Liver (tissue), 9 donors: ENCODE data around the gene DCUN1D2. TPM values are rescaled to one million over a fixed set of nuclear protein-coding genes. Genes with fewer than 3 reads are reported as not detected.

Experiments
- DNase-seq: peaks from one replicate; pipeline ENCODE4 v3.0.0-alpha.2; 2017; ENCODE audit warnings: low spot score
- H3K27ac ChIP-seq, 2 donors: one replicate each; pipeline ENCODE4 v1.7.0; 2013; ENCODE audit warnings: inconsistent platforms in 2 of 2, low read length in 2 of 2, control low read depth in 1 of 2, low read depth in 1 of 2, mild to moderate bottlenecking in 1 of 2
- H3K27me3 ChIP-seq, 4 donors: one replicate each; pipeline versions ENCODE4 v1.6.1 to v1.7.0; 2013; ENCODE audit warnings: low read length in 3 of 4, inconsistent platforms in 1 of 4, mild to moderate bottlenecking in 1 of 4, moderate library complexity in 1 of 4; ENCODE audit not compliant: control insufficient read depth in 4 of 4, insufficient read depth in 4 of 4
- H3K36me3 ChIP-seq, 4 donors: one replicate each; pipeline versions ENCODE4 v1.6.1 to v1.7.0; 2013; ENCODE audit warnings: low read length in 3 of 4, mild to moderate bottlenecking in 3 of 4, low read depth in 1 of 4, moderate library complexity in 1 of 4; ENCODE audit not compliant: control insufficient read depth in 4 of 4, insufficient read depth in 3 of 4
- H3K4me1 ChIP-seq, 4 donors: one replicate each; pipeline versions ENCODE4 v1.6.1 to v1.7.0; 2013; ENCODE audit warnings: low read length in 3 of 4, mild to moderate bottlenecking in 3 of 4, moderate library complexity in 1 of 4; ENCODE audit not compliant: control insufficient read depth in 4 of 4, insufficient read depth in 4 of 4
- H3K4me3 ChIP-seq, 3 donors: one replicate each; pipeline versions ENCODE4 v1.6.1 to v1.7.0; 2013; ENCODE audit warnings: low read length in 3 of 3, control low read depth in 1 of 3, low read depth in 1 of 3, mild to moderate bottlenecking in 1 of 3
- H3K9ac ChIP-seq, 2 donors: one replicate each; pipeline ENCODE4 v1.7.0; 2013; ENCODE audit warnings: low read length in 2 of 2, mild to moderate bottlenecking in 2 of 2, moderate library complexity in 2 of 2, control low read depth in 1 of 2, low read depth in 1 of 2
- H3K9me3 ChIP-seq, 4 donors: one replicate each; pipeline versions ENCODE4 v1.6.1 to v1.7.0; 2013; ENCODE audit warnings: low read length in 3 of 4; ENCODE audit not compliant: control insufficient read depth in 4 of 4
- EGR1 ChIP-seq, 2 donors: IDR thresholded peaks; 2 replicates each; pipeline ENCODE4 v1.6.1; 2016 to 2018; ENCODE audit warnings: antibody characterized with exemption in 2 of 2, low read depth in 2 of 2
- FOXA1 ChIP-seq: IDR thresholded peaks from 2 replicates; pipeline ENCODE4 v1.6.1; 2016; ENCODE audit warnings: antibody characterized with exemption
- FOXA2 ChIP-seq: IDR thresholded peaks from 2 replicates; pipeline ENCODE4 v1.6.1; 2016; ENCODE audit warnings: antibody characterized with exemption
- GABPA ChIP-seq, 2 donors: IDR thresholded peaks in 1 of 2; conservative IDR thresholded peaks in 1 of 2; 2 replicates each; pipeline ENCODE4 v1.6.1; 2016; ENCODE audit warnings: antibody characterized with exemption in 2 of 2, mild to moderate bottlenecking in 1 of 2, moderate library complexity in 1 of 2
- HNF4A ChIP-seq, 2 donors: conservative IDR thresholded peaks; 2 replicates each; pipeline ENCODE4 v1.6.1; 2016; ENCODE audit warnings: antibody characterized with exemption in 2 of 2, mild to moderate bottlenecking in 2 of 2
- HNF4G ChIP-seq: IDR thresholded peaks from 2 replicates; pipeline ENCODE4 v1.6.1; 2016; ENCODE audit warnings: antibody characterized with exemption
- RAD21 ChIP-seq, 2 donors: IDR thresholded peaks; 2 replicates each; pipeline ENCODE4 v1.6.1; 2016; ENCODE audit warnings: antibody characterized with exemption in 2 of 2, mild to moderate bottlenecking in 2 of 2
- SP1 ChIP-seq: IDR thresholded peaks from 2 replicates; pipeline ENCODE4 v1.6.1; 2018; ENCODE audit warnings: antibody characterized with exemption, mild to moderate bottlenecking
- TAF1 ChIP-seq: conservative IDR thresholded peaks from 2 replicates; pipeline ENCODE4 v1.6.1; 2016; ENCODE audit warnings: antibody characterized with exemption, mild to moderate bottlenecking
- YY1 ChIP-seq: IDR thresholded peaks from 2 replicates; pipeline ENCODE4 v1.6.1; 2016; ENCODE audit warnings: antibody characterized with exemption, mild to moderate bottlenecking
- WGBS: extraction: QIAGEN DNeasy Blood & Tissue Kit; methylation state at CpG from one replicate; pipeline ENCODE4 v1.1.7; 2013; 5-methylcytosine and 5-hydroxymethylcytosine counted together
- polyA plus RNA-seq, 2 donors: library from polyadenylated mRNA; stranded (reverse) in 1 of 2; unstranded in 1 of 2; fragments of 200-250 nt in 1 of 2; fragments of >200 nt in 1 of 2; fragmentation: Nextera tagmentation in 1 of 2; extraction: Ambion mirVana in 1 of 2; gene quantifications; one replicate each; pipeline versions ENCODE4 v1.2.1 to v1.2.3, GENCODE V29; 2013 to 2015
- total RNA-seq, 2 donors: library from RNA; depleted of rRNA; stranded (reverse); fragments of >200 nt; gene quantifications; one replicate each; pipeline ENCODE4 v1.2.3, GENCODE V29; 2014
- TF ChIP-seq, protein P1 (sequence below): IDR thresholded peaks from 2 replicates; pipeline ENCODE4 v1.6.1; 2016; ENCODE audit warnings: antibody characterized with exemption
- TF ChIP-seq, protein P2 (sequence below): IDR thresholded peaks from 2 replicates; pipeline ENCODE4 v1.6.1; 2016; ENCODE audit warnings: antibody characterized with exemption
- TF ChIP-seq, protein P3 (sequence below): IDR thresholded peaks from 2 replicates; pipeline ENCODE4 v1.6.1; 2016; ENCODE audit warnings: antibody characterized with exemption
- TF ChIP-seq, protein P4 (sequence below): IDR thresholded peaks from 2 replicates; pipeline ENCODE4 v1.6.1; 2016; ENCODE audit warnings: antibody characterized with exemption, mild to moderate bottlenecking
- donor health status: healthy.
- donor health status: healthy.
- donor health status: healthy.
- donor health status: healthy.
- donor health status: healthy.

The DCUN1D2 gene
- total and polyA plus RNA-seq, 4 donors, result 4.0 to 13.1 (median 5.5) TPM

DNA sequence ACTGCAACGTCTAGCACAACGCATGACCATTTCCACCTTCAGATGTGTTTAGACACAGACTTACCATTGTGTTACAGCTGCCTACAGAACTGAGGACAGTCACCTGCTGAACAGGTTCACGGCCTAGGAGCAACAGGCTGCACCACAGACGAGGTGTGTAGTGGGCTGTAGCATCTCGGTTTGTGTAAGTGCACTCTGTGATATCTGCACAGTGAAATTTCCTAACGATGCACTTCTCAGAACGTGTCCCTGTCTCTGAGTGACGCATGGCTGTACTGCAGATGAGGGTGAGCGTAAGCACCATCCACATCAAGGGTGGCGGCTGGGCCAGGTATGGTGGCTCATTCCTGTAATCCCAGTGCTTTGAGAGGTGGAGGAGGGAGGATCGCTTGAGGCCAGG, 15.2 kb downstream of the DCUN1D2 start:
- no peak overlapping the region for H3K9ac ChIP-seq
- H3K27me3 ChIP-seq, result no peaks in the 10 kb centered on the region
- no peak for TF ChIP-seq YY1
- TF ChIP-seq, protein P1, sequence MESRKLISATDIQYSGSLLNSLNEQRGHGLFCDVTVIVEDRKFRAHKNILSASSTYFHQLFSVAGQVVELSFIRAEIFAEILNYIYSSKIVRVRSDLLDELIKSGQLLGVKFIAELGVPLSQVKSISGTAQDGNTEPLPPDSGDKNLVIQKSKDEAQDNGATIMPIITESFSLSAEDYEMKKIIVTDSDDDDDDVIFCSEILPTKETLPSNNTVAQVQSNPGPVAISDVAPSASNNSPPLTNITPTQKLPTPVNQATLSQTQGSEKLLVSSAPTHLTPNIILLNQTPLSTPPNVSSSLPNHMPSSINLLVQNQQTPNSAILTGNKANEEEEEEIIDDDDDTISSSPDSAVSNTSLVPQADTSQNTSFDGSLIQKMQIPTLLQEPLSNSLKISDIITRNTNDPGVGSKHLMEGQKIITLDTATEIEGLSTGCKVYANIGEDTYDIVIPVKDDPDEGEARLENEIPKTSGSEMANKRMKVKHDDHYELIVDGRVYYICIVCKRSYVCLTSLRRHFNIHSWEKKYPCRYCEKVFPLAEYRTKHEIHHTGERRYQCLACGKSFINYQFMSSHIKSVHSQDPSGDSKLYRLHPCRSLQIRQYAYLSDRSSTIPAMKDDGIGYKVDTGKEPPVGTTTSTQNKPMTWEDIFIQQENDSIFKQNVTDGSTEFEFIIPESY, result no peak
- no peak for TF ChIP-seq SP1
- TF ChIP-seq, protein P2, sequence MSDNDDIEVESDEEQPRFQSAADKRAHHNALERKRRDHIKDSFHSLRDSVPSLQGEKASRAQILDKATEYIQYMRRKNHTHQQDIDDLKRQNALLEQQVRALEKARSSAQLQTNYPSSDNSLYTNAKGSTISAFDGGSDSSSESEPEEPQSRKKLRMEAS, result no peak
- no peak for TF ChIP-seq RAD21 (IDR thresholded peaks at IDR 0.05)
- no peak for TF ChIP-seq FOXA1
- TF ChIP-seq TAF1, result no peak
- no peak for TF ChIP-seq EGR1 (IDR thresholded peaks at IDR 0.05; ENCODE audit: low read depth in 2 of 2)
- TF ChIP-seq HNF4A (conservative IDR thresholded peaks at IDR 0.05), result no peak
- TF ChIP-seq, protein P3, sequence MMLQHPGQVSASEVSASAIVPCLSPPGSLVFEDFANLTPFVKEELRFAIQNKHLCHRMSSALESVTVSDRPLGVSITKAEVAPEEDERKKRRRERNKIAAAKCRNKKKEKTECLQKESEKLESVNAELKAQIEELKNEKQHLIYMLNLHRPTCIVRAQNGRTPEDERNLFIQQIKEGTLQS, result no peak
- H3K4me1 ChIP-seq, result no peaks in the 10 kb centered on the region
- H3K4me3 ChIP-seq, result no peak overlapping the region
- WGBS, result 97% methylated on average over 11 of the region's 11 CpGs
- peaks cover 3 to 18% (median 14%) of the 10 kb centered on the region in 4 donors for H3K36me3 ChIP-seq
- H3K9me3 ChIP-seq, result no peaks in the 10 kb centered on the region
- no peak overlapping the region for H3K27ac ChIP-seq
- no peak for DNase-seq

DNA sequence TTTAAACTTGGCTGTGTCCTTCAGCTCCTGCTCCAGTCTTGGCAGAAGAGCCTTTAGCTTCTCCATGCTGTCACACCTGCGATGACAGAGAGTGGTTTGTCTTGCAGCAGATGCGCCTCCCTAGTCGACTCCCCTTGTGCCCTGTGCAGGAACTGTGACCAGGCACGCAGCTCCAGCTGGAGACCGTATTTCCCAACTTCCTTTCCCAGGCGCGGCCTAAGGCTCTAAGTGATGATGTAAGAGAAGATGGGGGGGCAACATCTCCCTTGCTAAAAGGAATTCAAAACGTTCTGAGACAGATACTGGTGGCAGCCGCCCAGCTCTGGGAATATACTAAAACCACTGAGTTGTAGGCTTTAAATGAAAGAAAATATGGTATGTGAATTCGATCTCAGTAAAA, 16.3 kb downstream of the DCUN1D2 start:
- Histone ChIP-seq H3K9ac (no peak overlapping the region), H3K9me3 (no peaks in the 10 kb centered on the region), H3K4me1 (no peaks in the 10 kb centered on the region), H3K27ac (no peak overlapping the region), H3K4me3 (no peak overlapping the region), H3K27me3 (no peaks in the 10 kb centered on the region), H3K36me3 (peaks cover 3 to 17% (median 11%) of the 10 kb centered on the region in 4 donors)
- no peak for DNase-seq
- TF ChIP-seq FOXA2 (no peak), HNF4G (no peak), TAF1 (no peak), FOXA1 (no peak), GABPA (IDR thresholded peaks at IDR 0.05 in 1 of 2, conservative IDR thresholded peaks at IDR 0.05 in 1 of 2) (no peak), EGR1 (IDR thresholded peaks at IDR 0.05; ENCODE audit: low read depth in 2 of 2) (no peak)
- TF ChIP-seq, protein P4, sequence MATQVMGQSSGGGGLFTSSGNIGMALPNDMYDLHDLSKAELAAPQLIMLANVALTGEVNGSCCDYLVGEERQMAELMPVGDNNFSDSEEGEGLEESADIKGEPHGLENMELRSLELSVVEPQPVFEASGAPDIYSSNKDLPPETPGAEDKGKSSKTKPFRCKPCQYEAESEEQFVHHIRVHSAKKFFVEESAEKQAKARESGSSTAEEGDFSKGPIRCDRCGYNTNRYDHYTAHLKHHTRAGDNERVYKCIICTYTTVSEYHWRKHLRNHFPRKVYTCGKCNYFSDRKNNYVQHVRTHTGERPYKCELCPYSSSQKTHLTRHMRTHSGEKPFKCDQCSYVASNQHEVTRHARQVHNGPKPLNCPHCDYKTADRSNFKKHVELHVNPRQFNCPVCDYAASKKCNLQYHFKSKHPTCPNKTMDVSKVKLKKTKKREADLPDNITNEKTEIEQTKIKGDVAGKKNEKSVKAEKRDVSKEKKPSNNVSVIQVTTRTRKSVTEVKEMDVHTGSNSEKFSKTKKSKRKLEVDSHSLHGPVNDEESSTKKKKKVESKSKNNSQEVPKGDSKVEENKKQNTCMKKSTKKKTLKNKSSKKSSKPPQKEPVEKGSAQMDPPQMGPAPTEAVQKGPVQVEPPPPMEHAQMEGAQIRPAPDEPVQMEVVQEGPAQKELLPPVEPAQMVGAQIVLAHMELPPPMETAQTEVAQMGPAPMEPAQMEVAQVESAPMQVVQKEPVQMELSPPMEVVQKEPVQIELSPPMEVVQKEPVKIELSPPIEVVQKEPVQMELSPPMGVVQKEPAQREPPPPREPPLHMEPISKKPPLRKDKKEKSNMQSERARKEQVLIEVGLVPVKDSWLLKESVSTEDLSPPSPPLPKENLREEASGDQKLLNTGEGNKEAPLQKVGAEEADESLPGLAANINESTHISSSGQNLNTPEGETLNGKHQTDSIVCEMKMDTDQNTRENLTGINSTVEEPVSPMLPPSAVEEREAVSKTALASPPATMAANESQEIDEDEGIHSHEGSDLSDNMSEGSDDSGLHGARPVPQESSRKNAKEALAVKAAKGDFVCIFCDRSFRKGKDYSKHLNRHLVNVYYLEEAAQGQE, result no peak
- TF ChIP-seq, protein P2, result no peak
- 82% methylated on average over 10 of the region's 10 CpGs for WGBS
